ENCODE data around the gene SPECC1.

The SPECC1 gene

DNA sequence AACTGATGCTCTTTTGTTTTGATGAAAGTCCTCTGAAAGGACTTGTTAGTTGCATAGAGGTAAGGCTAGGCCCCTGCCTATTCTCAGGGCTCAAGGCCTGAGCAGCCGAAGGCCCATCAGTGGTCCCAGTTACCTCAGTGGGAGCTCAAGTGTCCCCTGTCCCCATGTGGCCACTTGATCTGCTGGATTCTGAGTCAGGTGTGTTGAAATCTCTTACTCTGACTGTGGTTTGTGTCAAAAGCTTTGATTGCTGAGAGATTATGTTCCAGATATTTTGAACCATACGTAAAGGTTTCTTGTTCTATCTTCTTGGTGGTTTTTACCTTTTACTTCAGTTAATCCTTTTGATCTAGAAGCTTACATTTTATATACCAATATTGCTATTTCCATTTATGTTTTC, 266.5 kb downstream of the SPECC1 start:
- no peak for DNase-seq (ENCODE audit: low spot score)

DNA sequence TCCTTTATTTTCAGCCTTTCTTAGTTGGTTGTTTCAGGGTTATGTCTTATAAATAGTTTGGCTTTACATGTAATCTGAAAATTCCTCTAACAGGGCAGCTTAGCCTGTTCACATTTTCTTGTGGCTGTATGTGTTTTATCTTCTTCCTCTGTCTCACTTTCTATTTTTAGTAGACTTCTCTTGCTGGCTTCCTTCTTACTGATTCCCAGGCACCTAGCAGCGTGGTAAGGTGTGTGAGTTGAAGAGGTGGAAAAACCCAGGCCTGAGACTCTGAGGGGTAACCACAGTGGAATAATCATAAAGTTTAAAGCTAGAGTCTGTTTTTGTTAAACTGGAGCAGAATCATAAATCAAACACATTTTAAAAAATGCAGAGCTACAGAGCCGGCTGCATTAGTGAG, 267.3 kb downstream of the SPECC1 start:
- no peak for DNase-seq (ENCODE audit: low spot score)

DNA sequence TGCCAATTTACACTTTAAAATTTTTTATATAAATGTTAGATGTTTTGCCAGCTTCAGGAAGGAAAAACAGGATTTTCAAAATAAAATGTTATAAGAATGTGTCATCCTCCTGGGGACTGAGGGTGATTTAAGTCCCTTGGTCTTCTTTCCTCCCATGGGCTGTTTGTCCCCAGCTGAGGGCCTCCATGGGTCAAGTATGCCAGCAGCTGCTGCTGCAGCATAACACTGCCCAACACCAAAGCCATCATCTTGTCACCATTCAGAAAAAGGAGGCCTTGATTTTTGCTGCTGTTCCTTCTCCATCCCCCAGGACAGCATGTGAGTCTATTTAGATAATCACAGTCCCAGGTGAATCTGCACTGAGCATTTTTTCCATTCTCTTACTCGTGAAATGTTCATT, 269.6 kb downstream of the SPECC1 start:
- DNase-seq (ENCODE audit: low spot score): no peak

DNA sequence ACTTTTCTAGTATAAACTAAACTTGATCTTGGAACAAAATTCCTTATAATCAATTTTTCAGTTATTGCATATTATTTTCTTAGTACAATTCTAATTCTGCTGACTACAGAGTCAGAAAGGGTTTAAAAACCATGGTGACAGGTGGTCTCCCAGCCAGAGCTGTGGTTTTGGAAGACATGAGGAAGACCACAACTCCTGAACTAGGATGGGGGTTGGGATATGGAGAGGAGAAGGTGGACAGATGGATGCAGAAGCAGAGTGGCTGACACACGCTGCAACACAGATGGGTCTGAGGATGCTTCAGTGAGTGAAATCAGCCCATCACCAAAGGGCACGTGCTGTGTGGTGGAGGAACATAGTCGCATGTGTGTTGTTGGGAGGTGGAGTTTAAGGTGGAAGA, 270.5 kb downstream of the SPECC1 start:
- no peak for DNase-seq (ENCODE audit: low spot score)

DNA sequence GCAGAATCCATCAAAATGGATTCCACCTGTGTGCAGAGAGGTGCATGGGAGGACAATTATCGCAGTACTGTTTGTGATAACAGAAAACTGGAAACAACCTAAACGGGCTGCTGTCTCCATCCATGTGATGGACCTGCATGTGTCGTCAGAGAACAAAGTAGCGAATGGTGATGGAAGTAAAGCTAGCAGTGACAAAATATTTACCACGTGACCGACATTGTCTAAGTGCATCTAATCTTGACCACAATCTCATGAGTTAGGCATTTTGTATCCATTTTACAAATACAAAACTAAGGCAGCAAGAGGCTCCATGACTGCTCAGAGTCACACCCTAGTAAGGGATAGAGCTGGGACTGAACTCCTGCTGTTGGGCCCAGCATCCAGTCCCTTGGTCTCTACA, 270.9 kb downstream of the SPECC1 start:
- no peak for DNase-seq (ENCODE audit: low spot score)

DNA sequence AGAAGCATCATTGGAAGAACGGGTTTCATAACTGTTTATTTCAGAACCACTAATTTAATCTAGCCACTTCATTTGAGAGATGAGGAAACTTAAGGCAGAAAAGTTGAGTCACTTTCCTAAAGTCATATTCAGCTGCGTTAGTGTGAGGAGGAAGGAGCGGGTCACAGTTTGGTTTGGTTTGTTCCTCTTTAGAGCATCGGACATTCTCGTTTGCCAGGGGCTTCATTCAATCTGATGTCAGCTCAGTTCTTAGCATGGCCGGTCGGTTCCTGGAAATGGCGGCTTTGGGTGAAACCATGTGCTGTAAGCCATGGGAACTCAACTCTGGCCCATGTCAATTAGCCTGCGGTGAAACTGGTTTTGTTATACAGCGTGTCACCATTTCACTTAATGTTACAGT, 271.7 kb downstream of the SPECC1 start:
- no peak for DNase-seq (ENCODE audit: low spot score)

DNA sequence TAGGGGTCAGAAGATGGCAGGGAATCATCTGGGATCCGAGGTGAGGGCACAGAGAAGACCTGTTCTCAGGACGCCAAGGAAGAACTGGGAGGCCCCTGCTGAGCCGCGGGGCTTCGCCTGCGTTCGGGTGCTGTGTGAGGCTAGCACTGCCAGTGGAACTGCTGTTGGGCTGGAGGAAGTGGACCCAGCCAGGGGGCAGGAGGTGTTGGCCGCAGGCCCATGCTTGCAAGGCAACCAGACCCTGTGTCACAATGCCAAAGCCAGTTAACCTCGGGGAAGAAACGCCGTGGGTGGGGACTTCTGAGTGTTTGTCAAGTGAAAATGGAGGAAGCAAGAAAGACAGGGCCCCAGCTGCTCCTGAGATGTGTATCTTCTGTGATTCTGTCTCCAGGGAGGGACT, 272.7 kb downstream of the SPECC1 start:
- no peak for DNase-seq (ENCODE audit: low spot score)

DNA sequence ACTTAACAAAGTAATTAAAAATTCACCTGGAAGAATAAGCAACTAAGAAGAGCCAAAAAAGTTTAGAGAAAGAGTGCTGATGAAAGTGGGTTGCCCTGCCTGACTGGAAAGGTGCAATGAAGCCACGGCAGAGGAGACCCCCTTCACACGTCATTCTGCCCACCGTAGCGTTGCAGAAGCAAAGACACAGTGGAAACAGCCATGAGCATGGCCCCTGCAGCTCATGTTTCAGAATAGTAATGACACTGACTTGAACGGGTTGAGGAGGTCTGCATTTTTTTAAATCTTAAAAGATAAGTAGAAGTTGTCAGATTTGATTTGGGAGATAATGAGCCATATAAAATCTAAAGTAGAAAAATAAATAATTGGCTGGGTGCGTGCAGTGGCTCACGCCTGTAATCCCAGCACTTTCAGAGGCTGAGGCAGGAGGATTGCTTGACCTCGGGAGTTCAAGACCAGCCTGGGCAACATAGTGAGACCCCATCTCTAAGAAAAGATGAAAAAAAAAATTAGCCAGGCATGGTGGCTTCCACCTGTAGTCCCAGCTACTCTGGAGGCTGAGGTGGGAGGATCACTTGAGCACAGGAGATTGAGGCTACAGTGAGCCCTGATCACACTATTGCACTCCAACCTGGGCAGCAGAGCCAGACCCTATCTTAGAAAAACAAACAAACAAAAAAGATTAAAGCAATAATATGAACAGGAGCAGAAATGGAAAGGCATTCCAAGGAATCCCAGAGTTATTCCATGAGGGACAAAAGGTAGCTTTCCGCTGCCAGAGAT, 273.6 kb downstream of the SPECC1 start:
- no peak for DNase-seq (ENCODE audit: low spot score)

DNA sequence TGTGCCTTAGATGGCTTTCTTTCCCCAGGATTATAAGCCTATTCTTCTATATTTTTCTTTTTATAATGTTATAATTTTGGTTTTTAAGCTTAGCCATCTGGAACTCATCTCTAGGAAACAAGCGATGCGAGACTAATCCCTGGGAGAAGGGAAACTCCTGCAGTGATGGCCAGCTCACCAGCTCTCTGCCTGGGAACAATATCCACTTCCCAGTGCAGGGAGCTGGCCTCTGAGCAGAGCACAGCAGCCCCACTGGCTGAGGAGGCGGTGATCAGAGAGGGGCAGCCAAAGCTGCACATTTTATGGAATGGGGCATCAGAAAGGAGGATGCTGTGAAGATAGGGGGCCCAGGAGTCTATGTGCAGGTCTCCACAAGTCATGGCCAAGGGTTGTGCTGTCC, 274.9 kb downstream of the SPECC1 start:
- DNase-seq (ENCODE audit: low spot score): no peak

DNA sequence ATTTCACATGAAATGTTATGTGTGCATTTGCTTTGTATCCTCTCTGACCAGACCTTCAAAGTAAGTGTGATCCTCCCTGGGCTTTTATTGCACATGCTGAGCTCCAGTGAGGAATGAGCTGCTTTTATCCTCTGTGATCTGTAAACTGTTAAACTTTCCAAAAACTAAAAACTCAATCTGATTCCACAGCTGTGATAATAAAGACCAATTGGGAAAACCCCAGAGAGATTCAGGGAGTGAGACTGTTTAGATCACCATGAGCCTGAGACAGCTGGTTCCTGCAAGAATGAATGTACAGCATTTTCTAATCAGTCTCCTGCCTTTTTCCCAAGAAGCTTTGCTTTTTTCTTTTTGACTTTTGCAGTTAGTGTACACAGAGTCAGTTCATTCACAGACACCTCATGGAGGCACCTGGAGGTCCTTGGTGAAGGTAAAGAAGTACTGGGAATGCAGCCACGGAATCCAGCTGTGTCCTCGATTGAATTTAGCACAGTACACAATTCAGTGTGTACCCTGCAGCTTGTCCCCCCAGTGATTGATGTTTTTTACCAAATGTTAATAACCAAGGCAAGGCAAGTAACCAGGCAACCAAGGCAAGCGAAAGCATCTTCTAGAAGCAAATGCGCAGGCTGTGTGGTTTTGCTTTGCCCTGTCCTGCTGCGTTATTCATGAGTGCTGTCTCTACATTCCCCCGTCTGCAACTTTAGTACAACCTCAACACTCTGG, 275.6 kb downstream of the SPECC1 start:
- no peak for DNase-seq (ENCODE audit: low spot score)

DNA sequence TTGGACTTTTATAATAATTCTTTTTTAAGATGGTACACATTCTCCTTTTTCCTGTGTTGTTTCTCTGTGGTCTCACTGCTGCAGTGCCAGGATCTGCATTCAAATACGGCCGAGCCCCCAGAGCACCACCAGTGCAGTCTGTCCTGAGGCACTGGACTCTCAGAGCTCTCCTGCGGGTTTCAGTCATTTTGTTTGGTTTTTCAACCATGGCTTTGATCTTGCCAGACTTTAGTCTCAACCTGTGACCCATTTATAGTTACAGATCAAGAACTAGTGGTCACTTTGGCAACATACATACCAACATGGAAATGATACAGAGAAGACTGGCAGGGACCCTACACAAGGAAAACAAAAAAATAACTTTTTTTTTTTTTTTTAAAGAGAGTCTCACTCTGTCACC, 280.8 kb downstream of the SPECC1 start:
- DNase-seq (ENCODE audit: low spot score): no peak

DNA sequence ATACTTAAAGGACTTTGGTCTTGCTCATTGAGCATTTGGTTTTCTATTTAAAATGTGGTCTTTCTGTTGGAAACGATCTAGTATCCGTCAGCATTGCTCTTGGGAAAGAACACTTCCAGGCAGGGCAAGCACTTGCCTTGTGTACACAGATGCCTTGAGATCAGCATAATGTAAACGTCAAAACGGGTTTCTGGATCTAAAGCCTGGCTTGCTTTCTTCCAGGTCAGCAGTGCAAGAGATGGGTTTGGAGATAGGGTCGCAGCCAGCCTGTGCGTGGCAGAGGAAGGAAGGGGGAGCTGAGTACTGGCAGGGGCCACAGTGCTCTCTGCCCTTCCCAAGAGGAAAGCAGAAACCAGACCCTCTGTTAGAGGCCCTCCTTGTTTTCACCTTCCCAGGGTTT, 282.7 kb downstream of the SPECC1 start:
- no peak for DNase-seq (ENCODE audit: low spot score)

DNA sequence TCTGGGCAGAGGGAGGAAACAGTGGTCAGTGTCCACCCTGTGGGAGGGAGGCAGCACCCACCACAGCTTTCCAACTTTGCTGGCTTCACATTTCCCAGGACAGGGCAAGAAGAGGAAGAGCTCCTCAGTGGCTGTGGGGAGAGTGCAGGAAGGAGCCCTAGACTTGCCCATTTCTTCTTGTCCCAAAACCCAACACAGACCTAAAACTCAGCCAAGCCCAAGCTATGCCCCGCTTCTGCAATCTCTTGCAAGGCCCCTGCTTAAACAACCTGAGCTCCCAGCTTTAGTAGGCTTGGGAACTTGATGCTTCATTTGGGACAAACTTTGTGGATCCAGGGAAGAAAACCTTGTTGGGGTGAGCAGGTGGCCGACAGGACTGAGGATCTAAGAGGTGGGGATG, 284.3 kb downstream of the SPECC1 start:
- DNase-seq (ENCODE audit: low spot score): no peak

DNA sequence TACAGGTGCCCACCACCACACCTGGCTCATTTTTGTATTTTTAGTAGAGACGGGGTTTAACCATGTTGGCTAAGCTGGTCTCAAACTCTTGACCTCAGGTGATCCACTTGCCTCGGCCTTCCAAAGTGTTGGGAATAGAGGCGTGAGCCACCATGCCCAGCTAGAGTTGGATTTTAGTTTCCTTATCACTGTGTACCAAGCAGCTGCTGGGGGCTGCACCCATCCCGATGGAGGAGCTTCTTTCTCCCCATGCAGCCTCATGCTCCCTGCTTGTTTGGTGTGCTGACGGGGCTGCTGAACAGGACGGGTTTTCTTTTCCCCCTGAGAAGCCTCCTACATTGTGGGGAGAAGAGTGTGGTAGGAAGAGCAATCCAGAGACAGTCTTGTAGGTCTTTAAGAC, 285.0 kb downstream of the SPECC1 start:
- DNase-seq (ENCODE audit: low spot score): no peak

DNA sequence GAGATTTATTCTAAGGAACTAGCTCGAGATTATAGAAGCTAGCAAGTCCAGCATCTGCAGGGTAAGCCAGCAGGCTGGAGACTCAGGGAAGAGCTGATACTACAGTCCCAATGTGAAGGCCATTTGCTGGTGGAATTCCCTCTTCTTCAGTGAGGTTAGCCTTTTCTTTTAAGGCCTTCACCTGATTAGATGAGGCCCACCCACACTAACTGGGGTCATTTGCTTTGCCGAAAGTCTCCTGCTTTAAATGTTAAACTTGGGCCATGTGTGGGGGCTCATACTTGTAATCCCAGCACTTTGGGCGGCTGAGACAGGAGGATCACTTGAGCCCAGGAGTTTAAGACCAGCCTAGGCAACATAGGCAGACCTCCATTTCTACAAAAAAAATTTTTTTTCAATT, 289.9 kb downstream of the SPECC1 start:
- no peak for DNase-seq (ENCODE audit: low spot score)

DNA sequence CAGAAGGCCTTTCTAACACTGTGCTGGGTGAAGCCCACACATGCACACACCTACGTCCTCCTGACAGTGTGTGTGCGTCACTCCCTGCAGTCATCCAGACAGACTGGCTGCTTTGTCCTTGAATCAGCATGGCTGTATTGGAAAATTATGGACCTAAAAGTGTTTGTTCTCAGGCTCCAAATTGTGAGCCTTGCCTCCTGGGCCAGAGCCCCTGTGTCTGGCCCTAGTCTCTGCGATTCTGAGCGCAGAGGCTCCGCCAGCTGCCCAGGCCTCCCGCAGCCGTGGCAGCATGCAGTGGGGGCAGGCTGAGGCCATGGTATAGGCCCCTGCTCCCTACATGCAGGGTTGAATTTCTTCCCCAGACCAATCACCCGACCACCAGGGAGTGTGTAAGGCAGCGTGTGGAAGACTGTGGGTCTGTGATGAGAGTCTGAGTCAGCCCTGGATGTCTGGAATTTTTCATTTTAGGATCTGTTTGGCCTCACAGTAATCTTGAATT, 291.3 kb downstream of the SPECC1 start:
- DNase-seq (ENCODE audit: low spot score): no peak

DNA sequence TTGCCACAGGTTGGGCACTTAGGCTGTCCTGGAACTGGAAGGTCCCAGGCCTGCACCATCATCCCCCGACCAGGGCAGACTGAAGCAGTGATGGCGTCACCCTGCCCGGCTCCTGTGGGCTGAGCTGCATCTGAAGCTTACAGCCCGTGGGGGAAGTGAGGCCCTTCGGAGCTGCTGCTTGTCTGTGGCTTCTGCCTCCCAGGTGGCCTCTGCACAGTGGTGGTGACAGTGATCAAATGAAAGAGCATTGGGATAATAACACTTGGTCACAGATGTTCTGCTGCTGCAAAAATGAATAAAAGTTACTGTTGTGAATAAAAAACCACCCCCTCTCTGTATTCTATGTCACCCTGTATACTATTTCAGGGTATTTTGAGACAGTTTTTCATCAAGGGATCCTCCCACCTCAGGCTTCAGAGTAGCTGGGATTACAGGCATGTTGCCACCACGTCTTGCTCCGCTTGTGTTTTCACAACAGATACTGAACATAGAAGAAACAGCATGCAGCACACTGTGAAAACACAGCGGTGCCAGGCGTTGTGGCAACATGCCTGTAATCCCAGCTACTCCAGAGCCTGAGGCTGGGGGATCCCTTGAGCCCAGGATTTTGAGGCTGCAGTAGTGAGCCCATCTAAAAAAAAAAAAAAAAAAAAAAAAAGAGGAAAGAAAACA, 293.2 kb downstream of the SPECC1 start:
- DNase-seq (ENCODE audit: low spot score): no peak

DNA sequence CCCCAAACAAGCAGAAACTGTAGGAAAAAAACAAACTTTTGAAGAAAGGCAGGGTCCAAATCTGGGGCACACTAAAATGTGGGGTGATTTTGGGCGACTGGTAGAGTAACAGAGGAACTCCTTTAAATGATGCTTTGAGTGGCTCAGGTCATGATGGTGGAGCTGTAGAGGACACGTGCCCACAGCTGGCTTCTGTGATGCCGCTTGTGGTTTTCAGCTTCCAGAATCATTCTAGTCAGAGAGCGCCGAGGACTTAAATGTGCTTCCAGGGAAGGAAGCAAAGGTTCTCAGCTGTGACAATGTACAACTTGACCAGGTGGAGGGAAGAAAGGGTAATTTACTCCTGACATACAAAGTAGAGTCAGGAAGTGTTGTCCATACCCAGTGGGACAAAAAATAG, 295.8 kb downstream of the SPECC1 start:
- DNase-seq (ENCODE audit: low spot score): no peak

DNA sequence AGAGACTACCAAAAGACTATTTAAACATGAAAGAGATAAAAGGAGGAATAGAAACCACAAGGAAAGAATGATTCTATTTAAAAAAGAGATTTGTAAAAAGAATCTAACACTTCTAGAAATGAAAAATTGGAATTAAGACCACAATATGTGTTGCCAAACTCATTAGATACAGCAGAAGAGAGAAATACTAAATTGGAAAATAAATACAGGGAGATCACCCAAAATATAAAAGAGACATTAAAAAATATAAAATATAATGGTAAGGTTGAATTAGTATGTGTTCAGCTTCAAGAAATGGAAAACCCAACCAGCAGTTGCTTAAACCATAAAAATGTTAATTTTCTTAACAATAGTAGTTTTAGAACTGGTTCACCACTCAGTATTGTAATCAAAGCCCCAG, 297.8 kb downstream of the SPECC1 start:
- no peak for DNase-seq (ENCODE audit: low spot score)

DNA sequence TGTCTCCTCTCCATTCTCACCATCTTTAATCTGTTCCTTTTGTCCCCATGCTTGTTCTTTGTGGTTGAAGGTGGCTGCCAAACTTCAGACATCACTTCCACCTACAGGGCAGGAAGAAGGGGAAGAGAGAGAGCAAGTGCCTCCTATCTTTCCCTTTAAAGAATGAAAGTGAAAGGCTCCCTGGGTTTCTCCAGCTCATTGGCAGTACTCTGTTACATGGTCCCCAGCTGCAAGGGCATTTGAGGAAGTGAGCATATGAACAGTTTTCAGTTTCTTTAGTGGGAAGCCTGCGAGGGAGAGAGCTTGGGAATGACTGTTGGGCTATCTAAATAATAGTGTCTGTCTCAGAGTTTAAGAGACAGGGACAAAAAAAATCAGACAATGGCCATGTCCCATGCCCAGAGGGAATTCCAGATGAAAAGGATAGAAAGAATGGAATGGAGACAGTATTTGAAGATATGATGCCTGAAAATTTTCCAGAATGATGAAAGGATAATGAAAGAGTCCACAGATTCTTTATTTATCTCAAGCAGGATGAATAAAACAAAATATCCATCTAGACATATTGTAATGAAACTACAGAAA, 298.3 kb downstream of the SPECC1 start:
- no peak for DNase-seq (ENCODE audit: low spot score)

DNA sequence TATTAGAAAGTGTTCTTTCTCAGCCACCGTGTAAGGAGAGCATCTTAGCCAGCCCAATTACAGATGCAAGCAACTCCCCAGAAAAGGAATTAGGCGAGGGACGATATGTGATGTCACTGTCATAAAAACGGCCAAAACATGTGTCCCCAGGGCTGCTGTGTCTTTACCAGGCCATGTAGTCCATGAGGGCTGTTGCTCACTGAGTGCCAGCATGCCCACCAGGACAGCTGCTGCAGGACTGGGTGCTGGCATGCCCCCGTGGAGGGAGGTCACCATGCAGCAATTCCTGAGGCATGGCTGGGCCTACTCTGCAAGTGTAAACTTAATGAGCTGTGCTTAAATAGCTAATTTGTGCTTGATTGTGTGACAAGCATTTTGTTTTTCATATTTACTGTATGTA, 301.3 kb downstream of the SPECC1 start:
- DNase-seq (ENCODE audit: low spot score): no peak

DNA sequence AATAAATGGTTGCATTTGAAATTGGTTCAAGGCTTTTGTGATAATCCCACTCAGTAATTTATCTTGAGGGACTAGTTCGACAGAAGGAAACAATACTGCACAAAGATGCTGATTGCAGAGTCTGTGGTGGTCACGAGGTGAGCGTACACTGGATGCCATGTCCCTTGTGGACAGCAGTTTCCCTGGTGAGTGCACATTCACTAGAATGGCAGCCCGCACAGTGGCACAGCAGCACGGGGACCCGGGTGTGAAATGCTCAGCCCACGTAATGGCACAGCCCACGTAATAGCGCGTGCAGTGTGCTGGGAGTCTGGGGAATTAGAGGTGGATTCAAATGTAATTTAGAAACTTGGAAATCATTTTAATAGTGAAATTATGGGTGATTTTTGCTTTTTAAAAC, 304.1 kb downstream of the SPECC1 start:
- no peak for DNase-seq (ENCODE audit: low spot score)

DNA sequence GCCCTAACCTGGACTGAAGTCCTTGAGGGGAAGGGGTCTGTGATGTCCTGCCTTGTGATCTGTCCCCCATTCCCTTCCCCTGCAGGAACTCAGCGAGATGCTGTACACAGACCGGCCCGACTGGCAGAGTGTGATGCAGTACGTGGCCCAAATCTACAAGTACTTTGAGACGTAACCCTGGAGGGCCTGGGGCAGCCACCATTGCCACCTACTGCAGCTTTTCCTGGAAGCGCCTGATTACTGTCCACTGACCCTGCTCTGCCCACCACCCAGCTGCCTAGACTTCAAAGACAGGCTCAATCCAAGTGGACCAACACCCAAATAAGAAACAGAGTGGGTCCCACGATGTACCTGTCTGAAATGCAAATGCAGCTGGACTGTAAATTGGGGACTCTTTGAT, 304.7 kb downstream of the SPECC1 start:
- no peak for DNase-seq (ENCODE audit: low spot score)

Measured in iPS-NIHi11 (cell line).